DND-41 (cell line): Measurements from ENCODE around the gene PDZRN3.

Experiments
- CTCF ChIP-seq: IDR thresholded peaks from 2 replicates; pipeline ENCODE4 v1.5.1; 2012; ENCODE audit warnings: borderline replicate concordance, low read length, moderate library complexity, mild to moderate bottlenecking; ENCODE audit not compliant: poor library complexity, severe bottlenecking; ENCODE audit errors: extremely low read depth
- EZH2 ChIP-seq: IDR thresholded peaks from 3 replicates; pipeline ENCODE4 v1.6.1; 2012; ENCODE audit warnings: borderline replicate concordance, low read depth, mild to moderate bottlenecking, moderate library complexity, low read length, inconsistent platforms; ENCODE audit not compliant: severe bottlenecking

DNA sequence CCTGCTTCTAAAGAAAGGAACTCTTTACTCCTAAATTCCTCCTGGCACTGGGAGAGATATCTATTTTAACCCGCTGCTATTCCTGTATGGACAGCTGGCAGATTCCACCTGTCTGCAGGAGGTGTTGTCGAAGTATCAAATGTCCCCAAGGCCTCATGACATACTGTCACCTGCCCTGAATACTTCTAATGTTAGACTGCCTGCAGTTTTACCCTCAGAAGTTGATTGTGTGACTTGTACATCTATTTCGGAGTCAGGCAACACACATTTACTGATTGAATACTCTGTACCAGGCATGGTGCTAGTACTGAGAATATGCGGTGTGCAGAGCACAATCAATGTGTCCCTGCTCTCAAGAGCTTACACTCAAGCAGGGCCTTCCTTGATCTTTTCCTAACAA is 38.6 kb downstream of the PDZRN3 start:
- TF ChIP-seq CTCF (no peak), EZH2 (no peak)
